Keratinocyte (primary cell): ENCODE measurements around the gene SRSF12. TPM values are rescaled to one million over a fixed set of nuclear protein-coding genes. Genes with fewer than 3 reads are reported as not detected.

ENCODE experiments used
- DNase-seq: peaks from one replicate; pipeline ENCODE4 v3.0.0-alpha.2; 2011; ENCODE audit warnings: low read depth, missing footprints, low spot score
- FAIRE-seq: peaks from 2 replicates; lab custom pipeline; 2011; peaks lifted over from hg19 to GRCh38; lab: Jason Lieb, UNC
- H2AFZ ChIP-seq: 2 replicates; pipeline ENCODE4 v1.6.0; 2012; ENCODE audit warnings: low read length, control low read depth, inconsistent platforms; ENCODE audit not compliant: control insufficient read depth
- H3K27ac ChIP-seq: 2 replicates; pipeline ENCODE4 v1.5.1; 2011; ENCODE audit warnings: low read length; ENCODE audit not compliant: control insufficient read depth, insufficient read depth
- H3K27me3 ChIP-seq: 3 replicates; pipeline ENCODE4 v1.6.0; 2011; ENCODE audit warnings: low read length; ENCODE audit not compliant: control insufficient read depth, insufficient read depth; ENCODE audit errors: extremely low read depth
- H3K36me3 ChIP-seq, 2 experiments: 2 replicates in 1 of 2; 3 replicates in 1 of 2; pipeline ENCODE4 v1.5.1; 2011; ENCODE audit warnings: low read length in 2 of 2, mild to moderate bottlenecking in 1 of 2; ENCODE audit not compliant: control insufficient read depth in 2 of 2, insufficient read depth in 2 of 2; ENCODE audit errors: extremely low read depth in 1 of 2
- H3K4me1 ChIP-seq: 3 replicates; pipeline ENCODE4 v1.5.1; 2011; ENCODE audit warnings: low read length; ENCODE audit not compliant: control insufficient read depth, insufficient read depth; ENCODE audit errors: extremely low read depth
- H3K4me2 ChIP-seq: 3 replicates; pipeline ENCODE4 v1.6.0; 2011; ENCODE audit warnings: low read depth, low read length; ENCODE audit not compliant: control insufficient read depth, insufficient read depth; ENCODE audit errors: extremely low read depth
- H3K4me3 ChIP-seq, 3 experiments: fragments of 200-600 bp in 1 of 3; sonication (generic) in 1 of 3; 2 replicates in 2 of 3; 3 replicates in 1 of 3; pipeline ENCODE4 v1.5.1; 2011 to 2016; ENCODE audit warnings: low read length in 3 of 3, mild to moderate bottlenecking in 3 of 3, control low read depth in 2 of 3, inconsistent platforms in 1 of 3, low read depth in 1 of 3, mixed read lengths in 1 of 3, mixed run types in 1 of 3, moderate library complexity in 1 of 3; ENCODE audit not compliant: control insufficient read depth in 2 of 3, insufficient read depth in 2 of 3; ENCODE audit errors: extremely low read depth in 1 of 3
- H3K79me2 ChIP-seq: 2 replicates; pipeline ENCODE4 v1.6.0; 2012; ENCODE audit warnings: low read length; ENCODE audit not compliant: control insufficient read depth, insufficient read depth
- H3K9ac ChIP-seq: 3 replicates; pipeline ENCODE4 v1.6.0; 2011; ENCODE audit warnings: low read length; ENCODE audit not compliant: control insufficient read depth, insufficient read depth; ENCODE audit errors: extremely low read depth
- H3K9me1 ChIP-seq: 3 replicates; pipeline ENCODE4 v1.6.0; 2011; ENCODE audit warnings: low read length; ENCODE audit not compliant: control insufficient read depth, insufficient read depth; ENCODE audit errors: extremely low read depth
- H3K9me3 ChIP-seq: 2 replicates; pipeline ENCODE4 v1.5.1; 2012; ENCODE audit warnings: low read depth, low read length; ENCODE audit not compliant: control insufficient read depth
- H4K20me1 ChIP-seq: 3 replicates; pipeline ENCODE4 v1.6.0; 2011; ENCODE audit warnings: low read length; ENCODE audit not compliant: control insufficient read depth, insufficient read depth; ENCODE audit errors: extremely low read depth
- CTCF ChIP-seq, 3 experiments: IDR thresholded peaks in 1 of 3; conservative IDR thresholded peaks in 1 of 3; optimal IDR thresholded peaks in 1 of 3; 2 replicates in 2 of 3; 3 replicates in 1 of 3; pipeline versions ENCODE3 to v1.5.1; 2011; ENCODE audit warnings: low read length in 3 of 3, mild to moderate bottlenecking in 3 of 3, moderate library complexity in 2 of 3, control low read depth in 1 of 3, inconsistent platforms in 1 of 3; ENCODE audit not compliant: insufficient read depth in 2 of 3; ENCODE audit errors: extremely low read depth in 1 of 3
- EZH2 ChIP-seq: IDR thresholded peaks from one replicate; pipeline ENCODE4 v1.6.1; 2012; ENCODE audit warnings: inconsistent platforms, mild to moderate bottlenecking, low read length, moderate library complexity
- dilution Hi-C: fragments of 300-500 bp; cut with MboI; formaldehyde crosslinking; loops from one replicate; pipeline ENCODE4 v1.7.0; 2020; ENCODE audit warnings: low sequenced_read_pairs; ENCODE audit not compliant: extremely low pct_ligation_motif_present
- polyA plus RNA-seq, 5 experiments: library from polyadenylated mRNA; depleted of rRNA in 3 of 5; stranded (reverse) in 3 of 5; stranded (forward) in 1 of 5; unstranded in 1 of 5; fragments of >200 nt; gene quantifications; 1 replicate in 1 of 5; 2 replicates in 3 of 5; 3 replicates in 1 of 5; pipeline versions ENCODE4 v1.2.1 to v1.2.3, GENCODE V29; 2011 to 2012; ENCODE audit warnings: missing spikeins in 2 of 5, low read depth in 1 of 5, low replicate concordance in 1 of 5

Gene SRSF12
- polyA plus RNA-seq, 1 donor (not counting 4 experiments of a cell fraction or from before 2014, with no cell fraction given): 0.28 TPM

- no peaks in the 10 kb centered on the region for H3K79me2 ChIP-seq
- H3K27me3 ChIP-seq: no peaks in the 10 kb centered on the region
- no peak for TF ChIP-seq EZH2
- TF ChIP-seq CTCF (optimal IDR thresholded peaks at IDR 0.05 in 1 of 3, IDR thresholded peaks at IDR 0.05 in 1 of 3, conservative IDR thresholded peaks at IDR 0.05 in 1 of 3; ENCODE audit: extremely low read depth in 1 of 3, insufficient read depth in 2 of 3, low read length in 3 of 3): no peak
- no peaks in the 10 kb centered on the region for H4K20me1 ChIP-seq
- no peaks in the 10 kb centered on the region for H3K4me1 ChIP-seq
- H2AFZ ChIP-seq: no peak overlapping the region
- no peaks in the 10 kb centered on the region for H3K9me1 ChIP-seq
- no peak overlapping the region for H3K4me3 ChIP-seq
- H3K9me3 ChIP-seq: no peaks in the 10 kb centered on the region
- no peaks in the 10 kb centered on the region for H3K36me3 ChIP-seq
- DNase-seq (no peak), FAIRE-seq (no peak)
- no peak overlapping the region for H3K27ac ChIP-seq
- H3K4me2 ChIP-seq: no peak overlapping the region
- dilution Hi-C loops: no loop called here
- H3K9ac ChIP-seq: no peak overlapping the region
These were observed 44.0 kb downstream of the SRSF12 start for GRCh38 chr6:89073840-89074239.

GRCh38 chr6:89073014-89073620 lies 44.8 kb downstream of the SRSF12 start:
- TF ChIP-seq EZH2: no peak
- no peak for TF ChIP-seq CTCF (optimal IDR thresholded peaks at IDR 0.05 in 1 of 3, IDR thresholded peaks at IDR 0.05 in 1 of 3, conservative IDR thresholded peaks at IDR 0.05 in 1 of 3; ENCODE audit: extremely low read depth in 1 of 3, insufficient read depth in 2 of 3, low read length in 3 of 3)
- Histone ChIP-seq H3K36me3 (no peaks in the 10 kb centered on the region), H3K4me3 (no peak overlapping the region), H3K4me2 (no peak overlapping the region), H3K4me1 (no peaks in the 10 kb centered on the region), H3K9ac (no peak overlapping the region), H3K27me3 (no peaks in the 10 kb centered on the region), H3K9me3 (no peaks in the 10 kb centered on the region), H2AFZ (no peak overlapping the region), H3K9me1 (no peaks in the 10 kb centered on the region), H4K20me1 (no peaks in the 10 kb centered on the region), H3K79me2 (no peaks in the 10 kb centered on the region), H3K27ac (no peak overlapping the region)
- DNase-seq (no peak), FAIRE-seq (no peak)
- dilution Hi-C loops: no loop called here
